Glomerular endothelial cell (primary cell): Measurements from ENCODE around the gene LAPTM5. TPM values are rescaled to one million over a fixed set of nuclear protein-coding genes. Genes with fewer than 3 reads are reported as not detected.
A peak's percentile ranks its signal among the peaks of the same experiment; 100 is the strongest.

Experiments
- DNase-seq: peaks from one replicate; pipeline ENCODE4 v3.0.0-alpha.2; 2011; ENCODE audit warnings: low read depth, low spot score; ENCODE audit errors: extremely low read depth
- total RNA-seq: library from RNA; depleted of rRNA; stranded (reverse); fragments of >200 nt; gene quantifications from 2 replicates; pipeline ENCODE4 v1.2.3, GENCODE V29; 2015

Gene LAPTM5
- total RNA-seq, 1 donor from 2014 or later: 132 TPM

- no peak for DNase-seq
Measured at GRCh38 chr1:30720271-30721223, 37.0 kb downstream of the LAPTM5 start.

- DNase-seq: no peak
Measured at GRCh38 chr1:30719406-30720270, 37.9 kb downstream of the LAPTM5 start.

GRCh38 chr1:30718636-30719405, 38.8 kb downstream of the LAPTM5 start:
- DNase-seq: peak; percentile 66

DNA sequence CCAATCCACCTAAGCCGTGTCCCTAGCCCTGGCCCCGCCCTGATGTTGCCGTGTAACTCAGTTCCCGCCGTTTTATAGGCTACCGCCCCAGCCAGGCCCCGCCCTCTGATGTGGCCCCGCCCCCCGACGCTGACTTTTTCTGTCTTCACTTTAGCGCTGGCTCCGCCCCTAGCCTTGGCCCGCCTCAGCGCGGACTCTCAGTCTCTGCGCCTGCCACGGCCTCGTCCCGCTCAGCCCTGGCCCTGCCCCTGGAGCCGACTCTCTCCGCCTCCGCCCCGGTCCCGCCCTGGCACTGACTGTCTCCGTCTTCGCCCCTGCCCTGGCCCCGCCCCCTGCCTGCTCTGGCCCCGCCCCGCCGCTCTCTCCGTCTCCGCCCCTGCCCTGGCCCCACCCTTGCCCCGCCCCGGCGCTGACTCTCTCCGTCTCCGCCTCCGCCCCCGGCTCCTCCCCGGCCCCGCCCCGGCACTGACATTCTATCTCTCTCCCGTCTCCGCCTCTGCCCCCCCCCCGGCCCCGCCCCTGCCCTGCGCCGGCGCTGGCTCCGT, 39.4 kb downstream of the LAPTM5 start:
- peak; percentile 66 for DNase-seq

- DNase-seq: no peak
Measured at GRCh38 chr1:30716646-30717045, 40.9 kb downstream of the LAPTM5 start.

DNA sequence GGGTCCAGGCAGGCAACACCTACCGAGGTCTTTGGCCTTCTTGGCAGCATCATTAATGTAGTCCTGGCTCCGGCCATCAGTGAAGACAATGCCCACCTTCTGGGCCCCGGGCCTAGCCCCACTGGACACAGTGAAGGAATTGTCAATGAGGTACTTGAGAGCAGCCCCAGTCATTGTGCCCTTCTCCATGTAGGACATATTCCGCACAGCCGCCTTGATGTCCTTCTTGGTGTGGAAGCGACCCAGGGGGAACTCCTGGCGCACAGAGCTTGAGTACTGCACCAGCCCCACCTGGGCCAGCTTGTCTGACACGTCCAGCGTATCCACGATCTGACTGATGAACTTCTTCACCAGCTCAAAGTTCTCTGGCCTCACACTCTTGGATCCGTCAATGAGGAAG, 41.7 kb downstream of the LAPTM5 start:
- DNase-seq: no peak

GRCh38 chr1:30715216-30715615, 42.4 kb downstream of the LAPTM5 start:
- DNase-seq: no peak

DNA sequence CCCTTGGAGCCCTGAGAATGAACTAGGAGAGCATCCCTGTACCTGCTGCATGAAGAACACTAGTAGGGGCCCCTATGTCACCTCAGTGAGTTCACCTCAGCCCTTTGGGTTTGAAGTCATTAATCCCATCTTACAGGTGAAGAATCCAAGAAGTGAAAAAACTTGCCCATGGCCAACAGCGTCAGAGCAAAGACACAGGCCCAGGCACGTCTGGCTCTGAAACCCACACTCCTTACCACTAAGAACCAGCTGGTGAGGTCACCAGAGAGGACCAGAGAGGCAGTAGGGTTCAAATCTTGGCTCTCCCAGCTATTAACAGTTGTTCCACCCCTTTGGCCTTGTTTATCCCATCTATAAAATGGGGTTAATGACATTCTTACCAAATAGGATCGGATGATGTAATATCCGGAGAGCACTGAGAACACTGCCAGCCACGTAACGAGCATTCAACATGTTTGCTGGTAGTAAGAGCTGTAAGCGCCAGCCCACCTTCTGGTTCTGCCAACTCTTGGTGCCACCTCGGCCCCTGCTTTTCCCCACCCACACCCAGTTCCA, 43.0 kb downstream of the LAPTM5 start:
- DNase-seq: no peak

DNA sequence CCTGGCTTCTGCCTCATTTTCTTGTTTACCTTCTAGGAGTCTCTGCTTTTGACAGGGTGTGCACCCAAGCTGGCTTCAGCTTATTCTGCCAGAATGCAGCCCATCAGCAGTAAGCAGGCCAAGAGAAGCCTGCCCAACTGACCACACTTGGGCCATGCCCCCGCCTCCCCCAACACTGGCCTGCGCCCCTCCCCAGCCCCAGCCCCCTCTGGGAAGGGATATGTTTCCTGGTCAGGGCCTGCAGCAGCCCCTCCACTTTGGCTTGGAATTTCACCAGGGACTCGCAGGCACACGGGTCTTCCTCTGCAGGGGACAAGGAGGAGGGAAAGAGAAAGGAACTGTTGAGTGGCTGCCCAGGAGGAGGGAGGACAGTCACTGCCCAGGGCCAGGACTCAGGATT, 43.5 kb downstream of the LAPTM5 start:
- DNase-seq: no peak

DNA sequence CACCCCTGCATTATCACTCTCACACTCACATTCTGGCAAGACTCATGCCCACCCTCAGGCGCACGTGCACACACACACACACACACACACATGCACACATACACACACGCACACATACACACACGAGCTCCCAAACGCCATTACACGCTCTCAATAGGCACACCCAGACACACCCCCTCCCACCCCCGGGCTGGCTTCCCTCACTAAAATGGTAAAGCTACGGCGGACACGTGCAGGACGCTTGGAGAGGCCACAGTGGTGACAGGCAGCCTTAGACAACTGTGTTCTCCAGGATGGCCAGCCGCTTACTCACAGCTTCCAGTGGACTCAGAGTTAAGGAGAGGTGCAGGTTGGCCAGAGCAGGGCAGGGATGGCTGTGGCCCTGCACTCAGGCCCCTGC, 44.3 kb downstream of the LAPTM5 start:
- DNase-seq: no peak

DNA sequence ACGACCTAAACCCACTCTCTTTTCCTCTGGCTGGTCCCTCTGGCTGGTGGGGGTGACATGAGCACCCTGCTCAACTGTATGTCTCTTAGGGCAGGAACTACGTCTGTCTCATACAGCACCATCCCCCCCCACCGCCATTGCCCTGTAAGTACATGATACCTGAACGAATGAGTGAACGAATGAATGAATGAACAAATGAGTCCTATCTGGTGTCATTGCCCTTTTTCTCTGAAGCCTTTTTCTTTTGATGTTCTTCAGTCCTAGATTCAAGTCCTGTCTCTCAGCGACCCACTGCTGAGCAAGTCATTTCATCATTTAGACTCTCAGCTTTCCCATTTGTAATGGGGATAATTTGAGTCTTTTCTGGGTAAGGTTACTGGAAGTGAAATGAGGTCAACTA, 45.0 kb downstream of the LAPTM5 start:
- DNase-seq: no peak

GRCh38 chr1:30710407-30710806, 47.2 kb downstream of the LAPTM5 start:
- no peak for DNase-seq

DNA sequence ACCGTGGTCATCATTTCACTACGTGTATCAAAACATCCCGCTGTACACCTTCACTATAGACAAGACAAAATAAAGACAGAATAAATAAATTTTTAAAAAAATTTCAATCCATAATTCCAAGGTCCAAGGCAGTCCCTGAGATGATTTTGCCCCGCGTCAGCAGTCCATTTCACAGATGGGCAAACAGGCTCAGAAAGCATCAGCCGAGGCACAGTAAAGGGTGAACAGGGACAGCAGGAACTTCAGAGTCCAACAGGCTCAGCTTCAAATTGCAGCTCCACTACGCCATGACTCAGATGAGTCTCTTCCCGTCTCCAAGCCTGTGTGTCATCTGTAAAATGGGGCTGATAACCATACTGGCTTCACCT, 49.2 kb downstream of the LAPTM5 start:
- no peak for DNase-seq

- DNase-seq: no peak
Measured at GRCh38 chr1:30707412-30708360, 49.9 kb downstream of the LAPTM5 start.

DNA sequence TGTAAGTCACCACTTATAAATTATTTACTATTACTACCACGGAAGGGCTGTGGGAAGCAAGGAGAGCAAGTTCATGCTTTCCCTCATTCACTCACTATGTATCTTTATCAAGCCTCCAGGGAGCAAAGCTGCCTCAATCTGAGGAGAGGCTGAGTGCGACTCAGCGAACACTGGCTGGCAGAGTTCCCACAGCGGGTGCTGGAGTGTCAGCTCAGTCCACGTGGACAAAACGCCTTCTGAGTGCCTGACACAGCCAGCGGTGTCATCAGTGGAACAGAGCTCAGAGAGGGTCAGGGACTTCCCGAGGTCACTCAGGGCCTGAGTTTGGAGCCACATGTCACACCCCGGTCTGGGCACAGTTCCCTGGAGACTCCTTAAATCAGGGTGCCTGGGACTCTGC, 51.0 kb downstream of the LAPTM5 start:
- DNase-seq: no peak

- no peak for DNase-seq
Measured at GRCh38 chr1:30705698-30706097, 51.9 kb downstream of the LAPTM5 start.

- DNase-seq: no peak
Measured at GRCh38 chr1:30704765-30705509, 52.6 kb downstream of the LAPTM5 start.

- no peak for DNase-seq
Measured at GRCh38 chr1:30704271-30704670, 53.3 kb downstream of the LAPTM5 start.

DNA sequence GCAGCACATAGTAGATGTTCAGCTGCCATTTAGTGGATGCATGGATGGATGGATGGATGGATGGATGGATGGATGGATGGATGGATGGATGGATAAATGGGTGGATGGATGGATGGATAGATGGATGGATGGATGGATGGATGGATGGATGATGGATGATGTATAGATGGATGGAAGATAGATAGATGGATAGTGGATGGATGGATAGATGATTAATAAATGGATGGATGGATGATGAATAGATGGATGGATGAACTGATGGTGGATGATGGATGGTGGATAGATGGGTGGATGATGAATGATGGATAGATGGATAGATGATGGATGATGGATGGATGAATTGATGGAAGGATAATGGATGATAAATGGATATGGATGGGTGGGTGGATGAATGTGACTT, 54.8 kb downstream of the LAPTM5 start:
- DNase-seq: no peak
